Sigmoid colon (tissue), 4 donors: ENCODE measurements around the gene SSBP3.

Source experiments
- POLR2A ChIP-seq, 2 donors: fragments of 450-650 bp; IDR thresholded peaks; one replicate each; pipeline ENCODE4 v1.6.1; 2016; ENCODE audit warnings: antibody characterized with exemption in 2 of 2, mild to moderate bottlenecking in 2 of 2, moderate library complexity in 2 of 2
- POLR2AphosphoS5 ChIP-seq, 4 donors: sonication (generic); formaldehyde crosslinking; IDR thresholded peaks; one replicate each; pipeline ENCODE4 v1.6.1; 2017; ENCODE audit warnings: antibody characterized with exemption in 4 of 4
- TF ChIP-seq, protein P1 (sequence below), 4 experiments: fragments of 450-650 bp in 3 of 4; fragments of 200-600 bp in 1 of 4; IDR thresholded peaks; one replicate each; pipeline ENCODE4 v1.5.1; 2016 to 2019; ENCODE audit warnings: antibody characterized with exemption in 4 of 4, mild to moderate bottlenecking in 3 of 4, moderate library complexity in 2 of 4

GRCh38 chr1:54302951-54303843 lies 103.0 kb downstream of the SSBP3 start:
- TF ChIP-seq POLR2A (IDR thresholded peaks at IDR 0.05): no peak
- TF ChIP-seq, protein P1, sequence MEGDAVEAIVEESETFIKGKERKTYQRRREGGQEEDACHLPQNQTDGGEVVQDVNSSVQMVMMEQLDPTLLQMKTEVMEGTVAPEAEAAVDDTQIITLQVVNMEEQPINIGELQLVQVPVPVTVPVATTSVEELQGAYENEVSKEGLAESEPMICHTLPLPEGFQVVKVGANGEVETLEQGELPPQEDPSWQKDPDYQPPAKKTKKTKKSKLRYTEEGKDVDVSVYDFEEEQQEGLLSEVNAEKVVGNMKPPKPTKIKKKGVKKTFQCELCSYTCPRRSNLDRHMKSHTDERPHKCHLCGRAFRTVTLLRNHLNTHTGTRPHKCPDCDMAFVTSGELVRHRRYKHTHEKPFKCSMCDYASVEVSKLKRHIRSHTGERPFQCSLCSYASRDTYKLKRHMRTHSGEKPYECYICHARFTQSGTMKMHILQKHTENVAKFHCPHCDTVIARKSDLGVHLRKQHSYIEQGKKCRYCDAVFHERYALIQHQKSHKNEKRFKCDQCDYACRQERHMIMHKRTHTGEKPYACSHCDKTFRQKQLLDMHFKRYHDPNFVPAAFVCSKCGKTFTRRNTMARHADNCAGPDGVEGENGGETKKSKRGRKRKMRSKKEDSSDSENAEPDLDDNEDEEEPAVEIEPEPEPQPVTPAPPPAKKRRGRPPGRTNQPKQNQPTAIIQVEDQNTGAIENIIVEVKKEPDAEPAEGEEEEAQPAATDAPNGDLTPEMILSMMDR (IDR thresholded peaks at IDR 0.05): no peak
- no peak for TF ChIP-seq POLR2AphosphoS5 (IDR thresholded peaks at IDR 0.05)
